HG03280 (cell line): ENCODE data around the gene C1orf167.
A peak's percentile ranks its signal among the peaks of the same experiment; 100 is the strongest.
"Not testable (repeated sequence)": the region's sequence is repeated elsewhere in the genome, so short reads cannot be mapped to it uniquely, and the experiment has no call there.

Experiments used
- ATAC-seq: cut with Tn5 transposase; IDR thresholded peaks from one replicate; pipeline ENCODE4 v1.9.1; 2021; ENCODE audit warnings: mild to moderate bottlenecking, moderate library complexity; ENCODE audit not compliant: unreplicated experiment

The C1orf167 gene

GRCh38 chr1:11799896-11800295 lies 37.9 kb downstream of the C1orf167 start:
- no peak for ATAC-seq

- no peak for ATAC-seq
These were observed 38.4 kb downstream of the C1orf167 start for GRCh38 chr1:11800391-11800755.

GRCh38 chr1:11800756-11801433 lies 38.9 kb downstream of the C1orf167 start:
- ATAC-seq, result no peak

DNA sequence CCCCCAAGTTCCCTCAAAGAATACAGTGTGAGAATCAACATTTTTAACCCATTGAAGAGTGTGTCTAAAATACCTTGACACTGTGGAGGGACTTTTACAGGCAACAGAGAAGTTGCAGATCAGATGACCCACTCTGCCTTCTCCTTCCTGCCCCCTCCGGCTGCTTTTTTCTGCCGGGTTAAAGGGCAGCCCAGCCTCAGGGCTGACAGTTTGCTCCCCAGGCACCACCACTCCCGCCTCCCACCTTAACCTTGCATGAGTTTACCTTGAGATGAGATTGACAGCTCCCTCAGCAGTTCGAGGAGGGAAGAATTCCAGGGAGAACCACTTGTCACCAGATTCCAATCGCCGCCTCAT lies 40.6 kb downstream of the C1orf167 start:
- ATAC-seq, result no peak

DNA sequence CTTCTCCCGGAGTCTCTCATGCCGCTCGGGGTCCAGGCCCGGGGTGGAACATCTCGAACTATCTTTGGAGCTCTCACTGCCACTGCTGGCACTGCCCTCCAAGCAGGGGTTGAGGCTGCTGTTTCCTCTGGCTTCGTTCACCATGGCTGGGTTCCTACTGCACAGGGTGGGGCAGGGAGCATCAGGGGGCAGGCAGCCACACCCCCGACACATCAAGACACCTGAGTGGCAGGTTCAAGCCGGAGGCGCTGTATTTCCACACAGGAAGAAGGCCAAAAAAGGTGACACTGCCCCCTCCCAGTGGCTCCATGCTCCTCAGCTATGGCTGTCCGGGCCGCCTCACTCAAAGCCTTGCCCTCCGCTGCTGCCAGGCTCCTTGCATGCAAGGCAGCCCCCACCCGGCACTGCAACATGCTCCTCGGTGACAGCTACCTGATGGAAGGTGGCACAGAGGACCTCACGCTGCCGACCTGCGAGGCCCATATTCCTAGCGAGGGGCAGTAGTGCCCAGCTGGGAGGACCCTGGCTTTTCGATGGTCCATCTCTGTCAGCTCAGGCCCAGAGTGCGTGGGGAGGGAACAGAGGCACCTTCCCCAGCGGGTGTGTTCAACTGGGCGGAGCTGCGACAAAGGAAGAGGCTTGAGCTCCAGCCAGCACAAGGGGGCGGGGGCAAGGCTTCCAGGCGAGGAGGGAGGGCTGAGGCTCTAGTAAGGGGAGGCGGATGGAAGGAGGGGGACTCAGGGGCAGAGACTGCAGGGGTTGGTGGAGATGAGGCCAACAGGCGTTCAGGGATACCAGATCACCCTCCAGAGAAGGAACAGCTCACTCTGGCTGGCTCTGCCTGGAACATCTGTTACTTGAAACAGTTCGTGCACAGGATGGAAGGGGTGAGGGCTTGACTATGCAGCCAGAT lies 41.2 kb downstream of the C1orf167 start:
- no peak for ATAC-seq

- not testable (repeated sequence) for ATAC-seq
These were observed 42.1 kb downstream of the C1orf167 start for GRCh38 chr1:11803924-11804665.

GRCh38 chr1:11804666-11805421 lies 42.9 kb downstream of the C1orf167 start:
- ATAC-seq, result no peak

- peak; percentile 89 for ATAC-seq
These were observed 43.7 kb downstream of the C1orf167 start, which contains the start of the genes CLCN6 and MTHFR for GRCh38 chr1:11805422-11806306. Gene CLCN6 (plus strand): TSS chr1:11806191. CDS start chr1:11806263, 72 bp downstream. Gene MTHFR (minus strand): TSS chr1:11805964. CDS start chr1:11803116, 2,848 bp downstream.

- peak; percentile 47 for ATAC-seq
These were observed 44.4 kb downstream of the C1orf167 start for GRCh38 chr1:11806307-11806936.

DNA sequence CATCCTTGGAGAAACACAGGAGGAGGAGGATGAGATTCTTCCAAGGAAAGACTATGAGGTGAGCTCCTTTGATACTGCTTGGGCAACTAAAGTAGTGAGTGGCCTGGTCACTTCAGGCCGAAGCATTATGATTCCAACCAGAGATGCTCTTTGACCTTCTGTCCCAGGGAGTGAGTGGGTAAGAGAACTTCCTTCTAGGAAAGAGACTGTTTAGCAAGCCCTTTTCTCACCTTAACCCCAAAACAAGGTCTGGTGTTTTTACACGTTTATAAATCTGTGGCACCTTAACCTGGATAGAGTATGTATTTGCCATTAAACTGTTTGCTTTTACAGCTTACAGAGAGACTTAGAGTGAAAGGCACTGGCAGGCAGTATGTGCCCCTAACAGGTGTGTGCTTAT lies 45.1 kb downstream of the C1orf167 start:
- no peak for ATAC-seq

DNA sequence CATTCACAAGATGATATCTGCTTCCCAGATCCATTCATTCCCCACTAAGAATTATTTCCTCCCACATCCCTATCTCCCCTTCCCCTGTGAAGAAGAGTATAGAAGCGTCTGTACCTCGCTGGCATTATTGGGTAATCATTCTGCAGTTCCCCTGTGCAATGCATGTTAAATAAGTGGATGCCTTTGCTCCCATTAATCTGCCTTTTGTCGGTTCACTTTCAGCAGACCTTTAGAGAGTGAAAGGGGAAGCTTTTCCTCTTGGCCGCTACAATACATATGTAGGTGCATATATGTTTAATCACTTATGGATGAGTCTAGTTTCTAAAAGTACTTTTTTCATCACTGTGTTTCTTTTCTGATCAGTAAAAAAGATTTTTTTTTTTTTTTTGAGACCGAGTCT lies 51.0 kb downstream of the C1orf167 start:
- no peak for ATAC-seq

DNA sequence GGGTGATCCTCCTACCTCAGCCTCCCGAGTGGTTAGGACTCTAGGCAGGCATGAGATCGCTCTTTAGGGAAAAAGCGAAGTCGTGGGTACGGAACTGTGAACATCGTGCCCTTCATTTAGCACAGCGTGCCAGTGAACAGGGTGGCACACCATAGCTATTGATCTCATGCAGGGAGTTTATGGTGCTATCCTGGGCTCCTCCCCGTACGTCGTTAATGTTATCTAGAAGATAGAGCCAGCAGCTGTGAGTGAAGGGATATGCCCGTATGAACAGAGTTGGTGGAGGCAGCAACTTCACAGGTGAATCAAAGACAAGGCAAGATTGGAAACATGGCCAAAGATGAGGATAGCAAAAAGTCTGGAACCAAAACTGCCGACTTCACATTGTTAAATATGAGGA lies 55.2 kb downstream of the C1orf167 start:
- no peak for ATAC-seq

DNA sequence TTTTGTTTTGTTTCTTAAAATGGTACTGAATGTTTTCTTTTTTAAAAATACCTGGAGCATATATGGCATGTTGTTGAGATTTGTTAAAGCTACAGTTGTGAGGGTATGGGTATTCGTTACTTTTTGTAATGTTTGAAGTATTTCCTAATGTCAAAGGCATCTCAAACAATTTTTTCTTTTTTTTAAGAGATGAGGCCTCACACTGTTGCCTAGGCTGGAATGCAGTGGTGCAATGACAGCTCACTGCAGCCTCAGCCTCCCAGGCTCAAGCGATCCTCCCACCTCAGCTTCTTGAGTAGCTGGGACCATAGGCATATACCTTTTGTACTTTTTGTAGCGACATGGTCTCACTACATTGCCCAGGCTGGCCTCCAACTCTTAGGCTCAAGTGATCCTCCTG lies 60.1 kb downstream of the C1orf167 start:
- ATAC-seq, result no peak

GRCh38 chr1:11823366-11824137 lies 61.6 kb downstream of the C1orf167 start:
- ATAC-seq, result no peak

DNA sequence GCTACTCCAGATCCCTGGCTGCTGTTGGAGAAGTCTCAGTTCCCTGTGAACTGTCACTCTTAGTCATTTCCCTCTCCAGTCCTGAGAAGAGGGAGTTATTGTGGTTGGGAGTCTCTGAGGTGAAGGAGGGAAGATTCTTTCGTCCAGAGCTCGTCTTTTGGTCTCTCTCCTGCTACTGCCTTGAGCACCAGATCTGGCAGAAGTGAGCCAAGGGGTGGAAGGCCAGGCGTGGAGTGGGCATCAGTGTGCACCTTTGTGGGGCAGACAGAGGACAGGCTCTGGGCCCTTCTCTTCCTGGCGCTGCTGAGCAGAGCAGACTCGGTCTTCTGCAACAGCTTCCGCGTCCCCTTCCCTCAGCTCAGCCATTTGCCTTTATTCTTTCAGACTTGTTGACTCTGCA lies 63.1 kb downstream of the C1orf167 start:
- no peak for ATAC-seq

DNA sequence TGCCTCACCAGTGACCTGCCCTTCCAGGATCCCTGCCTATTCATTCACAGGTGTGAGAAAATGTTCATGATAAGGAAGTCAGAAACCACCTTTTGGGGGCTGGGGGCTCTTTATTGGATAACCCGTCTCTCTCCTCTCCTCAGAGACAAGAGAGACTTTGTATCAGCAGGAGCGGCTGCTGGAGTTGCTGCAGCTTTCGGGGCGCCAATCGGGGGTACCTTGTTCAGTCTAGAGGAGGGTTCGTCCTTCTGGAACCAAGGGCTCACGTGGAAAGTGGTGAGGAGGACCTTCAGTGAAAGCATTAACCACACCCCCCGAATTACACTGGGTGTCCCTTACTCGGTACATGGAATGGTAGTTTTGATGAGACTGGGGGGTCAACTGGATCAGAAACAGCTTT lies 65.0 kb downstream of the C1orf167 start:
- no peak for ATAC-seq

DNA sequence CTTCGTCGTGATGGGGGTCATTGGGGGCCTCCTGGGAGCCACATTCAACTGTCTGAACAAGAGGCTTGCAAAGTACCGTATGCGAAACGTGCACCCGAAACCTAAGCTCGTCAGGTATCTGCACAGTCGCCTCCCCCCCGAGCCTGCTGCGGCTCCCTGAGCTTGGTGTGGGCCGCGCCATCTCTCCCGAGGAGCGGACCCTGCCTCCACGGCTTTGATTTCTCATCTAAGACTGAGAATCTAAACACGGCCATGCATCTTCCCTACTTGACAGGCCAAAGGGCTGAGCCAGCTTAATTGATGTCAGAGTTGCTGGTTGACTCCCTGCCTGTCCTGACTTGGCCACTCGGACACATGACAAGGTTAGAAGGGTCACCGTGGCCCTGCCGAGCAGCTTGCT lies 66.5 kb downstream of the C1orf167 start:
- no peak for ATAC-seq

DNA sequence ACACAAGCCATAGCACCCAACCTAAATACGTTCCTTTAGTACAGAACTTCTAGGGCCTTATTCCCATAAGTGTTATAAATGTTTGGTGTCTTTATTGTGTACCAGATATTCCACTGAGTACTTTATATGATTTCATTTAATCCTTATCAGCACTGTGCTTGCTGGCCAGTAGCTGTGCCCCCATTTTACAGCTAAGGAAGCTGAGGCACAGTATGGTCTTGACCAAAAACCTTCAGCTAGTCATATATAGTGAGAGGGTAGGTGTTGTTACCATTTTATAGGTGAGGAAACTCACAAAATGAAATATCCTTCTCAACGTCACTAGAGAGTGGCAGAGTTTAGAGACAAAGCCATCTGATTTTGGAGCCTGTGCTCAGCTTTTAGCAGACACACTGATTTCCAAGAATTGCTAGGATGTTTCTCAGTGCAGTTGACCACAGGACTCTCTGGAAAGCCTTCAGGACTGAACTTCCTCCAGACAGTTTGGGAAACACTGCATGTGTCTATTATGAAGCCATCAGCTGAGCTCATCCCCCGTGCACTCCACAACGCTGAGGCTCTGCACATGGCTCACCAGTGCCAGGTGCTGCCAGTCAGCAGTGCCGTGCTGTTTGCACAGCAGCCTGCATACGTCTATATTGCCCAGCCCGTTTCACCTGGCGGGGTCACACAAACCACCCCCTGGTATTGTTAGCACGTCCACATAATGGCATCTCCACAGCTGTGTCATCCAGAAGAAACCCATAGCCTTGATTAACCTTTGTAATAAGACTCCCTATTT lies 70.1 kb downstream of the C1orf167 start:
- ATAC-seq, result no peak
